Gastroesophageal sphincter (tissue), 4 donors: ENCODE results near the gene PGA4. TPM values are rescaled to one million over a fixed set of nuclear protein-coding genes. Genes with fewer than 3 reads are reported as not detected.

ENCODE experiments used
- ATAC-seq: fragments of 150-250 bp; one replicate; pipeline ENCODE4 v1.9.1; 2016; ENCODE audit warnings: mild to moderate bottlenecking, moderate library complexity
- H3K27ac ChIP-seq, 4 donors: fragments of 200-600 bp; sonication (generic) in 3 of 4; 1 replicate in 3 of 4; 2 replicates in 1 of 4; pipeline ENCODE4 v1.5.1; 2016 to 2019
- H3K27me3 ChIP-seq: fragments of 200-600 bp; sonication (generic); one replicate; pipeline ENCODE4 v1.5.1; 2019
- H3K36me3 ChIP-seq, 2 donors: fragments of 200-600 bp; sonication (generic); one replicate each; pipeline ENCODE4 v1.5.1; 2019; ENCODE audit warnings: control low read depth in 1 of 2
- H3K4me1 ChIP-seq, 3 donors: fragments of 200-600 bp; sonication (generic); 1 replicate in 2 of 3; 2 replicates in 1 of 3; pipeline ENCODE4 v1.5.1; 2016 to 2019; ENCODE audit warnings: control low read depth in 2 of 3
- H3K4me3 ChIP-seq, 2 donors: fragments of 200-600 bp; sonication (generic); one replicate each; pipeline ENCODE4 v1.5.1; 2019; ENCODE audit warnings: mild to moderate bottlenecking in 1 of 2, moderate library complexity in 1 of 2
- H3K9me3 ChIP-seq, 3 donors: fragments of 200-600 bp; sonication (generic); one replicate each; pipeline ENCODE4 v1.5.1; 2017 to 2019; ENCODE audit warnings: control low read depth in 2 of 3
- EP300 ChIP-seq: sonication (generic); formaldehyde crosslinking; IDR thresholded peaks from one replicate; pipeline ENCODE4 v1.6.1; 2017; ENCODE audit warnings: antibody characterized with exemption, mild to moderate bottlenecking
- POLR2A ChIP-seq, 2 donors: fragments of 450-650 bp; IDR thresholded peaks; one replicate each; pipeline ENCODE4 v1.6.1; 2017; ENCODE audit warnings: antibody characterized with exemption in 2 of 2, mild to moderate bottlenecking in 2 of 2, moderate library complexity in 1 of 2
- POLR2AphosphoS5 ChIP-seq: sonication (generic); formaldehyde crosslinking; IDR thresholded peaks from one replicate; pipeline ENCODE4 v1.6.1; 2017; ENCODE audit warnings: antibody characterized with exemption
- WGBS, 2 donors: methylation state at CpG; one replicate each; pipeline ENCODE4 v1.1.5; 2018; ENCODE audit warnings: low coverage in 1 of 2; 5-methylcytosine and 5-hydroxymethylcytosine counted together
- total RNA-seq, 4 donors: library from RNA; depleted of rRNA; stranded (reverse); fragments of >200 nt; gene quantifications; one replicate each; pipeline ENCODE4 v1.1.0, GENCODE V29; 2016
- TF ChIP-seq, protein P1 (sequence below), 4 experiments: fragments of 200-600 bp in 2 of 4; fragments of 450-650 bp in 2 of 4; sonication (generic) in 1 of 4; IDR thresholded peaks; one replicate each; pipeline ENCODE4 v1.5.1; 2017 to 2019; ENCODE audit warnings: antibody characterized with exemption in 4 of 4, mild to moderate bottlenecking in 2 of 4, moderate library complexity in 2 of 4

The PGA4 gene
- total RNA-seq, 4 donors from 2014 or later, result 1.2 to 8.8 TPM; not detected in 2

DNA sequence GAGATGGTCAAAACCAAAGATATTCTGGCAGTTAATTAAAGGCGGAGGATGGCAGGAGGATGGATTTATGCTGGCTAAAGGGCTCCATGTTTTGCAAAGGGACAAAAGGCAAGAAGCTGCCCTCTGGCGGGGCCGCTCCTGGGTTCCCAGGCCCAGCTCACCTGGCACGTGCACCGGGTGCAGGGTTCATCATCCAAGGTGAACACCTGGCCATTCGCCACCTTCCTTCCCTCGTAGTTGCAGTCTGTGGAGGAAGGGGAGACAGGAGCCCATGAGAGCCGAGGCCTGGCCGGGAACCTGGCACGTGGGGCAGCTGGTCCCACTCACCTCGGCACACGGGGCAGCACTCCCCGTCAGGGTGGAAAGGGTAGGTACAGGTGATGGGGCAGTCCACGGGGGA lies 42.6 kb downstream of the PGA4 start:
- Histone ChIP-seq H3K4me3 (no peak overlapping the region), H3K27ac (no peak overlapping the region), H3K4me1 (no peaks in the 10 kb centered on the region), H3K36me3 (no peaks in the 10 kb centered on the region), H3K9me3 (no peaks in the 10 kb centered on the region), H3K27me3 (no peaks in the 10 kb centered on the region)
- TF ChIP-seq EP300 (no peak), POLR2A (IDR thresholded peaks at IDR 0.05) (no peak), POLR2AphosphoS5 (no peak)
- TF ChIP-seq, protein P1, sequence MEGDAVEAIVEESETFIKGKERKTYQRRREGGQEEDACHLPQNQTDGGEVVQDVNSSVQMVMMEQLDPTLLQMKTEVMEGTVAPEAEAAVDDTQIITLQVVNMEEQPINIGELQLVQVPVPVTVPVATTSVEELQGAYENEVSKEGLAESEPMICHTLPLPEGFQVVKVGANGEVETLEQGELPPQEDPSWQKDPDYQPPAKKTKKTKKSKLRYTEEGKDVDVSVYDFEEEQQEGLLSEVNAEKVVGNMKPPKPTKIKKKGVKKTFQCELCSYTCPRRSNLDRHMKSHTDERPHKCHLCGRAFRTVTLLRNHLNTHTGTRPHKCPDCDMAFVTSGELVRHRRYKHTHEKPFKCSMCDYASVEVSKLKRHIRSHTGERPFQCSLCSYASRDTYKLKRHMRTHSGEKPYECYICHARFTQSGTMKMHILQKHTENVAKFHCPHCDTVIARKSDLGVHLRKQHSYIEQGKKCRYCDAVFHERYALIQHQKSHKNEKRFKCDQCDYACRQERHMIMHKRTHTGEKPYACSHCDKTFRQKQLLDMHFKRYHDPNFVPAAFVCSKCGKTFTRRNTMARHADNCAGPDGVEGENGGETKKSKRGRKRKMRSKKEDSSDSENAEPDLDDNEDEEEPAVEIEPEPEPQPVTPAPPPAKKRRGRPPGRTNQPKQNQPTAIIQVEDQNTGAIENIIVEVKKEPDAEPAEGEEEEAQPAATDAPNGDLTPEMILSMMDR (IDR thresholded peaks at IDR 0.05), result no peak
- 100% methylated on average over 3 of the region's 14 CpGs; no CpG with 5 or more reads in 1 of the 2 donors for WGBS, 2 donors
- ATAC-seq, result no peak

DNA sequence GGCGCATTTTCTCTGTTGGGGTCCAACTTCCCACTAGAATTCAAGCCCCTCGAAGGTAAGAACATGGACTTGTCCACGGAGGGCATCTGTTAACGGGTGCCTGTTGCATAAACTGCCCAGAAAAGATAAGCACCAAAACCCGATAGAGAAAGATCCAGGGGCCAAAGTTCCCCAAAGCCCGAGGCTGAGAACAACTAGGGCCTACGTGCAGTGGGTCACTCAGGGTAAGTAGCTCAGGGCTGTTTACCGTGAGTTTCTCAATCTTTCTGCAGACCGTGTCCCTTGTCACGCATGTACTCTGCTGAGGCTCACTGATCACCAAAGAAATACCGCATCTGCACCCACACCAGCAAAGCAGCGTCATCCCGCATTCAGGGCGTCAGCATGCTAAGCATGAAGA lies 43.2 kb downstream of the PGA4 start:
- Histone ChIP-seq H3K4me3 (no peak overlapping the region), H3K9me3 (no peaks in the 10 kb centered on the region), H3K36me3 (no peaks in the 10 kb centered on the region), H3K27ac (no peak overlapping the region), H3K27me3 (no peaks in the 10 kb centered on the region), H3K4me1 (no peaks in the 10 kb centered on the region)
- no peak for ATAC-seq
- WGBS, 2 donors, result 84 to 86% methylated on average over 5 to 13 of the region's 14 CpGs
- no peak for TF ChIP-seq POLR2AphosphoS5
- TF ChIP-seq, protein P1 (IDR thresholded peaks at IDR 0.05), result no peak
- no peak for TF ChIP-seq EP300
- TF ChIP-seq POLR2A (IDR thresholded peaks at IDR 0.05), result no peak

DNA sequence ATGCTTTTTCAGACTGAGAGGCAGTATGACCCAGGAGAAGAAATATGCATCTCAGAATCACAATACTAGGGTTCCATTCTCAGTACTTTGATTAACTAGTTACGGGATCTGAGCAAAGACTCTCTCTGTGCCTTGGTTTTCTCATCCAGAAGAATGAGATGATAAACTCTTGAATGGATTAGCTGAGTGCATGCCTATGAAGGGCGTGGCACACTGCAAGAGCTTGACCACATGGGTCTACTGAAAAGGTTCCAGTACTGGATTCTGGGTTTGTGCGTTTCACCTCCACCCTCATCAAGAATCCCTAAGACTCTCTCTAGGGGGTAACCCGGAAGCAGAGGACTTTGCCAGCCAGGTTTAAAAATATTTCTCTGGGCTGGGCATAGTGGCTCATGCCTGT lies 44.5 kb downstream of the PGA4 start:
- Histone ChIP-seq H3K27ac (no peak overlapping the region), H3K4me1 (no peaks in the 10 kb centered on the region), H3K27me3 (no peaks in the 10 kb centered on the region), H3K9me3 (no peaks in the 10 kb centered on the region), H3K36me3 (no peaks in the 10 kb centered on the region), H3K4me3 (no peak overlapping the region)
- no peak for ATAC-seq
- TF ChIP-seq, protein P1 (IDR thresholded peaks at IDR 0.05), result no peak
- TF ChIP-seq EP300 (no peak), POLR2AphosphoS5 (no peak), POLR2A (IDR thresholded peaks at IDR 0.05) (no peak)
- 84 to 100% methylated on average over 1 to 2 of the region's 4 CpGs for WGBS, 2 donors

DNA sequence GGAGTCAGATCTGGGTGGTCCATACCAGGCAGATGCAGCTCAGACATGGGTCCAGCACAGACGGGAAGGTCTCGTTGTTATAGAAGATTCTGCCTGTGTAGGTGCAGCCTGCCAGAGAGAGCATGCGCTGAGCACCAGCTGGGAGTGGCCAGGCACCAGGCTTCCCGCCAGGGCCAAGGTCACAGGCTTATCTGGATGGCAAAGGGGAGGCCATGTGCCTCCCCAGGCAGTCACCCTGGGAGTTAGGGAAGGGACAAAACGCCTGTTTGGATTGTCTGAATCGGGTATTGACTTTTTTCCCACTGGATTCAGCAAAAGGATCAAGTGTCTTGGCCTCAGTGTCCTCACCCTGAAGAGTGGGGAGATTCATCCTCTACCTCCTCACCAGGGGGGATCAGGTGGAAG lies 45.3 kb downstream of the PGA4 start:
- no peak for TF ChIP-seq POLR2AphosphoS5
- TF ChIP-seq, protein P1 (IDR thresholded peaks at IDR 0.05), result no peak
- TF ChIP-seq EP300, result no peak
- no peak for TF ChIP-seq POLR2A (IDR thresholded peaks at IDR 0.05)
- no peak overlapping the region for H3K27ac ChIP-seq
- H3K27me3 ChIP-seq, result no peaks in the 10 kb centered on the region
- H3K9me3 ChIP-seq, result no peaks in the 10 kb centered on the region
- 72% methylated on average over 2 of the region's 6 CpGs; no CpG with 5 or more reads in 1 of the 2 donors for WGBS, 2 donors
- no peaks in the 10 kb centered on the region for H3K4me1 ChIP-seq
- no peaks in the 10 kb centered on the region for H3K36me3 ChIP-seq
- H3K4me3 ChIP-seq, result no peak overlapping the region
- ATAC-seq, result no peak

DNA sequence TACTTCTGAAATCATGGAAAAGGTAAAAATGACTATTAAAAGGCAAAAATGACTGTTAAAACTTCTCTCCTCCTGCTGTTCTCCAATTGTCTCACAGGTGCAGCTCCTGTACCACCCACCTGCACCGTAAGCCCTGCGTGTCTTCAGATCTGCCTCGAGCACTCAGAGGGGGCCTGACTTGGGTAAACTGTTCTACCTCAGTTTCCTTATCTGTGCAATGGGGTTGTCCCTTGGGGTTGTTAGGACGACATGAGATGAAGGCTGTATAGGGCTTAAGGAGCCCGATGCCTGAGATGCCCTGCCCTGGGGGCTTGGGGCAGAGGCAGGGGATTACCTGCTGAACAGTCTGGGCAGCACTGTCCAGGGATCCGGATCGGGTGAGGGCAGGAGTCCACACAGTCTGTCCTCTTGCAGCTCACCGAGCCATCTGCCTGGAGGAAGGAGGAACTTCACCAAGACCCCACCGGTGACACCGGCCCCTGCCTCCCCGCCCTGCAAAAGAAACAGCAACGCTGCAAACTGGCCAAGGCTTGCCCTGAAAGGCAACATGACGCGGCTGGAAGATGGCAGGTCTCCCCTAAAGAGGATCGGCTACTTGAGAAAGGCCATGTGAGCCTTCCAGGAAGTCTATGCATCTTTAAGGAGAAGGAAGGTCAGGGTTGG lies 46.6 kb downstream of the PGA4 start:
- WGBS, 2 donors, result 83 to 100% methylated on average over 3 to 4 of the region's 15 CpGs
- Histone ChIP-seq H3K9me3 (no peaks in the 10 kb centered on the region), H3K4me3 (no peak overlapping the region), H3K36me3 (no peaks in the 10 kb centered on the region), H3K4me1 (no peaks in the 10 kb centered on the region), H3K27me3 (no peaks in the 10 kb centered on the region), H3K27ac (no peak overlapping the region)
- ATAC-seq, result no peak
- TF ChIP-seq POLR2AphosphoS5 (no peak), EP300 (no peak), POLR2A (IDR thresholded peaks at IDR 0.05) (no peak)
- TF ChIP-seq, protein P1 (IDR thresholded peaks at IDR 0.05), result no peak
